ENCODE measurements around the gene TBK1.

DNA sequence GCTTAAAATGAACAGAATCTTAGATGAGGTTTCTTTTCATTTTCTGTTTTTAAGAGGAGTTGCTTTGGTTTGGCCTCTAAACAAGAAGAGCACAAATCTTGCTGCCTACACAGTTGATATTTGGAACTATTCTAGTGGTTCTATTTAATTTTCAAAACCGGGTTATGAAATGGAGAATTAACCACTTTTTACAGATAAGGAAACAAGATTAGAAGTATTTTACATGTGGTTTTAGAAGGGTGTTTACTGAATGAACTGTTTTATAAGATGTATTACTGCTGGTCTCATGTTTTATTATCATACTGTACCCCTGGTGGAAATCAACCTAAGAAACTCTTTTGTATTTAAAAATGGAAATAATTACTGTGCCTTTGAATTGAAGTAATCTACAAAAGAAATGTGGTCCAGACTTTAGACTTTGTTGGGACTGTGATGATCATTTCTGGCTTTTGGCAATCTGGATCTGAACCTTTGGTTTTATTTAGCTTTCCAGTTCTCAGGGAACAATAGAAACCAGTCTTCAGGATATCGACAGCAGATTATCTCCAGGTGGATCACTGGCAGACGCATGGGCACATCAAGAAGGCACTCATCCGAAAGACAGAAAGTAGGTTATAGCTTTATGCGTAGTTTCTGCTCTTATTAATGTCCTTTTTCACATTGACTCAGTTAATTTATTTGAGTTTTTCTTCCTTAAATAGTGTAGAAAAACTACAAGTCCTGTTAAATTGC lies 43.2 kb downstream of the TBK1 start:
- TF ChIP-seq POLR2A (IDR thresholded peaks at IDR 0.05) = no peak
- TF ChIP-seq POLR2AphosphoS5 (IDR thresholded peaks at IDR 0.05; ENCODE audit: insufficient read depth in 1 of 2, low read depth in 1 of 2) = no peak
